Tongue (tissue), 2 donors: ENCODE measurements around the gene ITIH3. TPM values are rescaled to one million over a fixed set of nuclear protein-coding genes. Genes with fewer than 3 reads are reported as not detected.

ENCODE experiments used
- DNase-seq: peaks from one replicate; pipeline ENCODE4 v3.0.0-alpha.2; 2015
- total RNA-seq: library from RNA; depleted of rRNA; stranded (reverse); fragments of >200 nt; gene quantifications from one replicate; pipeline ENCODE4 v1.2.3, GENCODE V29; 2014

ITIH3 gene
- total RNA-seq, 1 donor from 2014 or later, result 0.62 TPM

DNA sequence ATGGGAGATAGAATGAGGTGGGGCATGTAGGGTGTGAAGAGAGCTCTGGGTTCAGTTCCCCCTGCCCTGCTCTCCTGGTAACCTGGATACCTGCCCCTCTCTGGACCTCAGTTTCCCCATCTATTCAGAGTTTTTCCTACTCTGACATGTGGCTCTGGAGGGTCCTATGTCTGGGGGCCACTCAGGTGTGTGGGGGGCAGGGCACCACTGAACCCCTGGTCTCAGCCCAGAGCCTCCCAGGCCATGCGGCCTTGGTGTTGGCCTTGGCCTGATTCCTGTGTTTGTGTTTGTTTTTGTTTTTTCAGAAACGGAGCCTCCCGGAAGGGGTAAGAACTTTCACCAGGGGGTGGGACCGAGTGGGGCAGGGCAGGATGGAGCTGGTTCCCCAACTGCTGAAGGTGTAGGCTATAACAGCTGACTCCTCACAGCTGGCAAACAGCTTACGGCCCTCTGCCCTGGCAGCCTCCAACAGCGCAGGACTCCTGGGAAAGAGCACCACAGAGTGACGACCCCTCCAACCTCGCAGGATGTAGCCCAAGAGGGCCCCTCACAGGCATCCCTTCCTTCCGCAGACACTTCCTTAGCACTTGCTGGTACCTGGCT is 803 bp downstream of the ITIH3 start:
- DNase-seq, result no peak

DNA sequence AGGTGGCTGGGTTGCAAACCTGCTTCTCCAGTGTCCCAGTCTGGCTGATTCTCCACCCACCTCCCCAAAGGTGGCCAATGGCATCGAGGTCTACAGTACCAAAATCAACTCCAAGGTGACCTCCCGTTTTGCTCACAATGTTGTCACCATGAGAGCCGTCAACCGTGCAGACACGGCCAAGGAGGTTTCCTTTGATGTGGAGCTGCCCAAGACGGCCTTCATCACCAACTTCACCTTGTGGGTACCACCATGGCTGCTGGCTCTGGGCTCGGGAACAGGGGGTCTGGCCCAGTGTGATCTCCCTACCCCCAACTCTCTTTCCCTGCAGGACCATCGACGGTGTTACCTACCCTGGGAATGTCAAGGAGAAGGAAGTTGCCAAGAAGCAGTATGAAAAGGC is 1.8 kb downstream of the ITIH3 start:
- DNase-seq, result no peak

DNA sequence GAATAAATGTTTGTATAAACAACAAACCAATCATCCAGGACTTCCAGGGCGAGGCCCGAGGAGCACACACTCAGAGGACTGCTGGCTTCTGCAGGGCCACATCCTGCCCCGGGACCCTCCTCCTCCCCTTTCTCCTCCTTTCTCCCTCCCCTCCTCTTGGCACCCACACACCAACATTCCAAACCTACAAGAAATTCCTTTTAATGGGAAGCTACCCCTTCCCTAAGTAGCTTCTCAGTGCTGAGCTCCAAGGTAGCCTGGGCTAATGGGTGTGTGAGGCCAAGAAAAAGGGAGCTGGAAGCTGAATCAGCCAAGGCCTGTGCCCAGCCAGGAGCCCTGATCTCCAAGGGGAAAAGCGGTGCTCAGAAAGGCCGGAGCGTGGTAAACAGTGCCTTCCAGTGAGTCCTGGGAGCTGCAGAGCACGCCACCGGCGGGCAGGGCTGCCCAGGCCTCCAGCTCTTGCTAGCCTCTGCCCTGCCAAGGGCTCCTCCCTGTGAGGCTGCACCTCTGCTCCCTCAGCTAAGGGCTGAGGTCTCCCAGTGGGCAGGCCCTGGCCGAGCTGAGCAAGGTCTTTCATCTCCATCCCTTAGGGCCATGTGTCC is 3.9 kb downstream of the ITIH3 start:
- no peak for DNase-seq

GRCh38 chr3:52798978-52799476 is 4.4 kb downstream of the ITIH3 start:
- no peak for DNase-seq

GRCh38 chr3:52800079-52800478 is 5.5 kb downstream of the ITIH3 start:
- no peak for DNase-seq

GRCh38 chr3:52801839-52802238 is 7.2 kb downstream of the ITIH3 start:
- DNase-seq, result no peak

DNA sequence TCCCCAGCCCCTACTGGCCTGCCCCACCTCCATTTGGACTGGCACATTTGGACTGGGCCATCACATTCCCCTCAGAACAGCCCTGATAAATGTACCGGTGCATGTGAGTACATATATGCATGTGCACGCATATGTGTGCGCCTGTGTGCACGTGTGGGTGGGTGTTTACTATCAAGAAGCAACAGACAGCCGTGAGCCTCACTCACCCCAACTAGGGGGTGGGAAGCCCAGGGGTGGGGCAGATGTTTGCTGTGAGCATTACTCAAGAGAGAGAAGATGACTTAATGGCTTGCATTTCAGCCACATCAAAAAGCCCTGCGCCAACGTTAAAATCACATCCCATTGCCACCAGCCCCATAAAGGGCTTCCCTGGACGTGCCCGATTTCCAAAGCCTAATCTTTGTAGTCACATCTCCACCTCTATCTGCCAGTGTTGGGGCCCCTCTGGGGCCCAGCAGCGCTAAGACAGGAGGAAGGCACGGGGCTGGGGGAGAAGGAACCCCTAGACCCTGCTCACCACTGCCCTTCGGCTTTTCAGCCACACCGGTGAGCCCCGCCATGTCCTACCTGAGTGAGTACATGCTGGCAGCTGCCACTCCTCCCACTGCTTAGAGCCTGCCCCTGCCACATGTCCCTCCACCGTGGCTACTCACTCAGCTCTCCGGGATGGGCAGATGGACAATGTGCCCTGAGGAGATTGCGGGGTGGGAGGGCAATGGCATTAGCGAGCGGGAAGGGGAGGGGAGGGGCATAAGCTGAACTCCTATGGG is 10.9 kb downstream of the ITIH3 start:
- no peak for DNase-seq

DNA sequence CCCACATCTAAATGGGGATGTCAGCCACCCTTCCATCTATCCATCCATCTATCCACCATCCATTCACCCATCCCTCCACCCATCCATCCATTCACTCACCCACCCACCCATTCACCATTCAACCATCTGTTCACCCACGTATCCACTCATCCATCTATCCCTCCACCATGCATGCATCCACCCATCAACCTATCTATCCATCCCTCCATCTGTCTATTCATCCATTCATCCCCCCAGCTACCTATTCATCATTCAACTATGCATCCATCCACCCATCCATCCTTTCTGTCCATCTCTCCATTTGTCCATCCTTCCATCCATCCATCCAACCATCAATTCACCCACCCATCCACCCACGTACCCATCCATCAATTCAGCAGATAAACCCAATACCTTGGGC is 14.6 kb downstream of the ITIH3 start:
- DNase-seq, result no peak

DNA sequence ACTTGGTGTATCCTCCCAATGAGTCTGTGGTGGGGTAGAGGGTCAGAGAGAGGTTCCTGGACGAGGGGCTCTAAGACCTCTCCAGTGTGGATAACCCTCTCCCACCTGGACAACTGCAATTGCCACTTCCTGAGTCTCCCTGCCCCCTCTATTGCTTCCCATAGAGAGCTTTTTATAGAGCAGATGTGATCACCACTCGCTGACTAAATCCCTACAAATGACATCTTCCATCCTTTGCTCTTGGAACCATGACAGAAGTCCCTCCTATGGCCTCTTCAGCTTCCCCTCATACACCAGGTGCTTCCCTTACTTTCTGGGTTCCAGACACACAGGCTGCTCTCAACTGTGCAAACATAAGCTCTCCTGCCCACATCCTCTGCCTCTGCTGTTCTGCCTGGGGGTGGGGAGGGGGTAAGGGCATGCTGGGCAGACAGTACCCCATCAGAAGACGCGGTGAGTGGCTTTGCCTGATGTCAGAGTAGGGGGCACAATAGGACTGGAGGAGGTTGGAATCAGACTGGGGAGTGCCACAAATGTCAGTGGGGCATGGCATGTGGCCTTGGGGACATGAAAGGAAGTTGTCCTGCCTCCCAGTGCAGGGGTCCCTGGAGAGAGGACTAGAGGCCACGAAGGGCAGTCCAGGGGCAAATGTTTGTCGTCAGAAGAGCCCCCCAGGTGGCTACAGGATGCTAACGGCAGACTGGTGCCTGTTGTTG is 15.2 kb downstream of the ITIH3 start:
- peak; percentile 42 for DNase-seq

GRCh38 chr3:52810923-52811322 is 16.3 kb downstream of the ITIH3 start:
- DNase-seq, result no peak

- DNase-seq, result no peak
These were observed 16.9 kb downstream of the ITIH3 start for GRCh38 chr3:52811452-52812011.

DNA sequence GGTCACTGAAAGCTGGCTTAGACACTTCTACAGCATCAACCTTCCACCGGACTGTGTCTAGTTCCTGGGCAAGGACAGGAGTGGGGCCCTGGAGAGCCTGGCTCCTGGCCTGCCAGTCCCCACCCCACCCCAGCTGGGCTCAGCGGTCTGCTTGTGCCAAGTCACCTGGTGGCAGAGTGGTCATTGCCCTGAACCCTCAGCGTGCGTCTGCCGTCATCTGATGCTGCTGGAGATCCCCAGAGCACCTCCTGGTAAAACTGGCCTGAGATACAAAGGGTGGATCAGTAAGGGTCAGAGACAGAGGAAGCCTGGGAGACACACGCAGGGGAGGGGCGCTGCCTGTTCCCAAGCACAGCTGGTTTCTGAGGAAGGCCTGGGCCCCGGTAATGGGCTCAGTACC is 19.2 kb downstream of the ITIH3 start:
- no peak for DNase-seq

- no peak for DNase-seq
These were observed 21.6 kb downstream of the ITIH3 start for GRCh38 chr3:52816199-52816598.

DNA sequence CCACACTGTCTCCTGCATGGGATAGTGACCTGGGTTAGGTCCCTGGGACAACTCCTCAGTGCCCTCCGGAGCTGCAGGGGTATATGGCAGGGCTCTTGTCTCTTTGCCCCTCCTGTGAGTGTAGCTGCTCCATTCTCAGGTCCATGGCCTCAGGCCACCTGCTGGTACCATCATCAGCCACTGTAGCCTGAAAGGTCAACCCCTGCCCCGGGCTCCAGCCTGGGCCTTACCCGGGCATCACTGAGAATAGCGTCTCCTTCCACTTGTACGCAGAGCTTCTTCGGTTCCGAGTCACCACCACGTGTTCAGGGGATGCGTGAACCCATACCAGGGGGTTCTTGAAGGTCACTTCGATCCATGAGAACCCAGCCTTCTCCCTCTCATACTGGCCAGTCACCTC is 22.1 kb downstream of the ITIH3 start:
- DNase-seq, result no peak

DNA sequence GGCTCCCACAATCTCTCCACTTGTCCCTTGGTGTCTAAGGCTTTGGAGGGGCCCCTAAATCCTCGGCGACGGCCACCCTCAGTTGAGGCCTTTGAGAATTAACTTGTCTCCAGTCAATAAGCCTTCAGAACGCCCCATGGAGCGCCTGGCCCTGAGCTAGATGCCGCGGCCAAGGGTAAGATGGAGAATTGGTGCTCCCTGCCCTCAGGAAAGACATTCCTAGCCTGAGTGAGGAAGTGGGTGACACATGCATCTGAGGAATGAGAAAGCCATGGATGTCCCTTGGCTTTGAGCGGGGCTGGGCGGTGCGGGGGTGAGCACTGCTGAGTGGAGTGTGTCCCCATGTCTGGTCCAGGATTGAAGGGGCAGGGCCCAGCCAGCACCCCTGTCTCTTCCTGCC is 22.6 kb downstream of the ITIH3 start:
- no peak for DNase-seq

DNA sequence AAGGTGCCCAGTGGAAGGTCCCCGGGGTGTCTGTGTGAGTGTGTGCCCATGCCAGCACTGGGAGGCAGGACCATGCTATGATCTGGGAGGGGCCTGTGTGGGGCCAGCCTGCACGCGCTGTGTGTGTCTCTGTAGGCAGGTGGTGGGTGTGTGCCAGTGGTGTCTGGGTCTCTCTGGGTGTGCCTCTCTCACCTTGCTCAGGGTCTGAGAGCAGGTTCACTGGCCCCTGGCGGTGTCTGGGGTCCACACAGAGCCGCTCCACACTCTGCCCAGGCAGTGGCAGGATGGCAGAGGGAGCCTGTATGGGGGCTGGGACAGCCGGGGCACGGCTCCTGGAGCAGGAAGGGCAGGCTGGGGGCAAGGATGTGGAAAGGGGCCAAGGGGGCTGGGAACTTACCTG is 23.3 kb downstream of the ITIH3 start:
- DNase-seq, result no peak

GRCh38 chr3:52819936-52820335 is 25.3 kb downstream of the ITIH3 start:
- no peak for DNase-seq

DNA sequence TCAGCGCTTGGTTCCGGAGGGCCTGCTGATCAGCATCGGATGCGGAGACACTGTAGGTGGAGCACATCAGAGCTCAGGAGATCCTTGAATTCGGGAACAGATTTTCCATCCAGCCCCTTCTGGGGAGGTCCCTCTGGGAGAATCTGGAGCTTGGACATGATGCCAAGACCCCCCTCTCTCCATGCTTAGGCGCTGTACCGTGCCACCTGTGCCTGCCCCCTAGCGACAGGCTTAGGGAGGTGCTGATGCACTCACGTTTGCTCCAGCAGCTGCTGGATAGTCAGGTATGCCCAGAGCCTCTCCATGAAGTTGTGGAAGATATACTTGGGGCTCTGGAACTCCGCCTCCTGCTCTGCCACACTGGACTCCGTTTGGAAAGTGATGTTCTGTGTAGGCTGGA is 26.1 kb downstream of the ITIH3 start:
- DNase-seq, result no peak

DNA sequence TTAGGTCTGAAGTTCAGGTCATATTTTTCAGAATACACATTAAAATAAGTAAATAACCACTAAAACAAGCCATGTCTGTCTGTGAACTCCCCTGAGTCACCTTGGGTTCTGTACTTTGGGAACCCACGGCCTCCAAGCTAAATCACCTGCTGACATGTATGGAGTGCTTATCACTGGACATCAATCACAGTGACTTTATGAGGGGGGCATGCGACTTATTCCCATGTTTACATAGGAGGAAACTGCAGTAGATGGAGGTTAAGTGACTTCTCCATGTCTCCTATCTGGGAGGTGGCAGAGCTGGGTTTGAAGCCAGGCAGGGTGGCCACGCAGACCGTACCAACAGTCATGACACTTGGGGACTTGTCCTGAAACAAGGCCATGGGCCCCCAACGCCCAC is 27.8 kb downstream of the ITIH3 start:
- DNase-seq, result no peak

- DNase-seq, result no peak
These were observed 29.4 kb downstream of the ITIH3 start for GRCh38 chr3:52824037-52824436.

- no peak for DNase-seq
These were observed 32.8 kb downstream of the ITIH3 start for GRCh38 chr3:52827441-52827840.

DNA sequence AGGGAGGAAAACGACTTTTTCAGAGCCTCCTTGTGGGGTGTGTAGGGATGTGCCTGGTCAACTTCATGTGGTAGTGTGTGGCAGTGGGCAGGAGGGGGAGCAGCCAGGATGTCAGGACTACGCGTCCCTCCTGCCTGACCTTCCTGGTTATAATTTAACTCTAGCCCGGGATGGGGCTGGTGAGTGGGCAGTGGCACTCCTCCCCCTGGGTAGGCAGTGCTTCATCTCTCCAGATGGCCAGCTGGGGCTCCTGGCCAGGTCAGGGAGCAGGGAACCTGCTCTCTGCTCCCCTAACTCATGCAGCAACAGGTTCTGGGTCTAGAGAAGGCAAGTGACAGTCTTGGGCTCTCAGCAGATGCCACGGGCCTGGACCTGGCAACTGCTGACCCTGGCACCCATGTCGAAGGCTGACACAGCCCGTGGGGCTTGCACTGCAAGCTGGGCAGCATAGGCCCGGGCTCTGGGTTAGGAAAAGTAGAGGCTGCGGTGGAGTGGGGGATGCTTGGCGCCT is 33.3 kb downstream of the ITIH3 start:
- DNase-seq, result no peak
